HepG2 (cell line): Measurements from ENCODE around the gene TTC9. TPM values are rescaled to one million over a fixed set of nuclear protein-coding genes. Genes with fewer than 3 reads are reported as not detected.

Source experiments
- ATAC-seq: fragments of 200-7000 bp; cut with Tn5 transposase; 3 replicates; pipeline ENCODE4 v1.9.1; 2020; ENCODE audit warnings: mild to moderate bottlenecking, moderate library complexity
- BruUV-seq: library from RNA; stranded (reverse); fragments of 400-500 nt; replicated peaks from 2 replicates; lab custom pipeline; 2021; lab: Mats Ljungman, UMichigan
- CTCF ChIA-PET: fragments of 300-600 bp; formaldehyde crosslinking; extraction: SDS; loops from one replicate; lab custom pipeline; 2021; ENCODE audit warnings: low total read pairs, inconsistent platforms, low intra/inter-chr PET ratio; lab: Yijun Ruan, JAX
- POLR2A ChIA-PET: fragments of 350-600 bp; sonication (Branson Sonifier 250); formaldehyde crosslinking; loops from one replicate; lab custom pipeline; 2020; ENCODE audit warnings: antibody characterized with exemption, inconsistent platforms; lab: Yijun Ruan, JAX
- DNase-seq: peaks from one replicate; pipeline ENCODE4 v3.0.0-alpha.2; 2015; ENCODE audit warnings: low spot score
- FAIRE-seq: peaks from 3 replicates; lab custom pipeline; 2011; peaks lifted over from hg19 to GRCh38; lab: Jason Lieb, UNC
- H2AFZ ChIP-seq: one replicate; pipeline ENCODE4 v1.6.1; 2011; ENCODE audit warnings: low read length, inconsistent platforms
- H3K27ac ChIP-seq: fragments of 300-600 bp; 3 replicates; pipeline ENCODE4 v1.8.0; 2011; ENCODE audit warnings: mixed run types, mild to moderate bottlenecking, mixed read lengths, low read length, inconsistent platforms; ENCODE audit not compliant: insufficient read depth; ENCODE audit errors: extremely low read length
- H3K27me3 ChIP-seq, 2 experiments: fragments of 200-600 bp in 1 of 2; 2 replicates in 1 of 2; 3 replicates in 1 of 2; pipeline versions ENCODE4 v1.6.0 to v1.8.0; 2011; ENCODE audit warnings: low read length in 2 of 2, mild to moderate bottlenecking in 2 of 2, moderate library complexity in 2 of 2, inconsistent platforms in 1 of 2; ENCODE audit not compliant: insufficient read depth in 2 of 2, control insufficient read depth in 1 of 2
- H3K36me3 ChIP-seq, 2 experiments: fragments of 200-600 bp in 1 of 2; replicated peaks in 1 of 2; 2 replicates in 1 of 2; 3 replicates in 1 of 2; pipeline versions ENCODE4 v1.5.1 to v1.8.0; 2011; ENCODE audit warnings: low read length in 2 of 2, inconsistent platforms in 1 of 2; ENCODE audit not compliant: insufficient read depth in 2 of 2, control insufficient read depth in 1 of 2
- H3K4me1 ChIP-seq: 2 replicates; pipeline ENCODE4 v1.5.1; 2012; ENCODE audit warnings: low read length, inconsistent platforms; ENCODE audit not compliant: insufficient read depth
- H3K4me2 ChIP-seq: 2 replicates; pipeline ENCODE4 v1.6.0; 2011; ENCODE audit warnings: low read depth, low read length, inconsistent platforms
- H3K4me3 ChIP-seq, 3 experiments: fragments of 200-600 bp in 1 of 3; sonication (generic), shearing (Covaris generic) in 1 of 3; replicated peaks in 1 of 3; 2 replicates each; pipeline ENCODE4 v1.5.1; 2011 to 2016; ENCODE audit warnings: low read length in 3 of 3, inconsistent platforms in 2 of 3, low read depth in 2 of 3, mild to moderate bottlenecking in 2 of 3, control low read depth in 1 of 3, mixed read lengths in 1 of 3; ENCODE audit not compliant: insufficient read depth in 1 of 3
- H3K79me2 ChIP-seq: one replicate; pipeline ENCODE4 v1.6.1; 2011; ENCODE audit warnings: low read length, inconsistent platforms; ENCODE audit not compliant: insufficient read depth
- H3K9ac ChIP-seq: 2 replicates; pipeline ENCODE4 v1.6.0; 2011; ENCODE audit warnings: mild to moderate bottlenecking, low read depth, low read length, inconsistent platforms; ENCODE audit not compliant: insufficient read depth
- H3K9me3 ChIP-seq: 2 replicates; pipeline ENCODE4 v1.5.1; 2012; ENCODE audit warnings: mild to moderate bottlenecking, low read length
- H4K20me1 ChIP-seq: 2 replicates; pipeline ENCODE4 v1.6.0; 2011; ENCODE audit warnings: inconsistent platforms, mild to moderate bottlenecking, low read length, moderate library complexity; ENCODE audit not compliant: insufficient read depth
- ARID2 ChIP-seq: sonication (generic); formaldehyde crosslinking; IDR thresholded peaks from 2 replicates; pipeline ENCODE4 v1.8.1; 2022; ENCODE audit warnings: mild to moderate bottlenecking, missing genetic modification reagents, borderline replicate concordance
- CEBPB ChIP-seq: IDR thresholded peaks from 2 replicates; pipeline ENCODE4 v1.6.1; 2011; ENCODE audit warnings: low read depth, low read length, improper control_type of control experiment, borderline replicate concordance
- DR1 ChIP-seq: sonication (generic); formaldehyde crosslinking; IDR thresholded peaks from 2 replicates; pipeline ENCODE4 v1.8.0; 2021; ENCODE audit warnings: mild to moderate bottlenecking, missing genetic modification reagents, inconsistent platforms
- EZH2 ChIP-seq: conservative IDR thresholded peaks from 2 replicates; pipeline ENCODE4 v1.6.1; 2012; ENCODE audit warnings: mild to moderate bottlenecking, low read depth, low read length, moderate library complexity
- HINFP ChIP-seq: sonication (generic); formaldehyde crosslinking; IDR thresholded peaks from 2 replicates; pipeline ENCODE4 v1.4.0; 2020; ENCODE audit warnings: low read depth, mild to moderate bottlenecking, missing genetic modification reagents
- KDM2A ChIP-seq: sonication (generic); formaldehyde crosslinking; IDR thresholded peaks from 2 replicates; pipeline ENCODE4 v1.4.0; 2020; ENCODE audit warnings: low read depth, missing genetic modification reagents, borderline replicate concordance
- MAF1 ChIP-seq: sonication (generic); formaldehyde crosslinking; IDR thresholded peaks from 2 replicates; pipeline ENCODE4 v1.5.0; 2020; ENCODE audit warnings: missing genetic modification reagents, borderline replicate concordance
- MBD4 ChIP-seq: IDR thresholded peaks from 2 replicates; pipeline ENCODE4 v1.6.1; 2012; ENCODE audit warnings: low read length, inconsistent platforms, borderline replicate concordance
- NBN ChIP-seq: fragments of 450-650 bp; conservative IDR thresholded peaks from 2 replicates; pipeline ENCODE4 v1.6.1; 2017
- NFKB2 ChIP-seq: sonication (generic); formaldehyde crosslinking; IDR thresholded peaks from 2 replicates; pipeline ENCODE4 v1.4.0; 2020; ENCODE audit warnings: missing genetic modification reagents, borderline replicate concordance
- POLR2AphosphoS5 ChIP-seq: IDR thresholded peaks from 2 replicates; pipeline ENCODE4 v1.6.1; 2012; ENCODE audit warnings: low read depth, low read length
- SMAD9 ChIP-seq: sonication (generic); formaldehyde crosslinking; IDR thresholded peaks from 2 replicates; pipeline ENCODE4 v1.5.1; 2020; ENCODE audit warnings: mild to moderate bottlenecking, missing genetic modification reagents
- ZC3H4 ChIP-seq: sonication (generic); formaldehyde crosslinking; IDR thresholded peaks from 2 replicates; pipeline ENCODE4 v1.4.0; 2020; ENCODE audit warnings: missing genetic modification reagents, borderline replicate concordance
- ZFX ChIP-seq: sonication (generic); formaldehyde crosslinking; IDR thresholded peaks from 2 replicates; pipeline ENCODE4 v1.4.0; 2020; ENCODE audit warnings: mild to moderate bottlenecking, low read depth, missing genetic modification reagents, moderate library complexity
- ZIK1 ChIP-seq: sonication (generic); formaldehyde crosslinking; IDR thresholded peaks from 2 replicates; pipeline ENCODE4 v1.5.0; 2020; ENCODE audit warnings: mild to moderate bottlenecking, low read depth, missing genetic modification reagents, borderline replicate concordance
- ZNF34 ChIP-seq: sonication (generic); formaldehyde crosslinking; IDR thresholded peaks from 2 replicates; pipeline ENCODE4 v1.4.0; 2020; ENCODE audit warnings: mild to moderate bottlenecking, missing genetic modification reagents, borderline replicate concordance
- ZNF703 ChIP-seq: sonication (generic); formaldehyde crosslinking; IDR thresholded peaks from 2 replicates; pipeline ENCODE4 v1.5.1; 2020; ENCODE audit warnings: missing genetic modification reagents, mild to moderate bottlenecking, moderate library complexity, borderline replicate concordance
- WGBS: methylation state at CpG from one replicate; pipeline ENCODE4 v1.1.6; 2017; ENCODE audit warnings: low lambda C conversion rate; 5-methylcytosine and 5-hydroxymethylcytosine counted together
- in situ Hi-C: cut with HindIII; loops from 2 replicates; pipeline ENCODE4 v1.10.0; 2017; ENCODE audit warnings: low pct_unique_long_range_greater_than_20kb; ENCODE audit not compliant: extremely low pct_ligation_motif_present
- intact Hi-C: fragments of 100-400 bp; cut with micrococcal nuclease; formaldehyde crosslinking; loops from one replicate; pipeline ENCODE4 v1.10.0; 2022; ENCODE audit not compliant: unreplicated experiment
- polyA plus RNA-seq, 8 experiments: library from polyadenylated mRNA; depleted of rRNA in 3 of 8; stranded (reverse) in 7 of 8; unstranded in 1 of 8; fragments of >200 nt; fragmentation: Illumina TruSeq in 4 of 8; extraction: Trizol in 4 of 8; gene quantifications; 2 replicates each; pipeline versions ENCODE4 v1.2.1 to v1.2.3, GENCODE V29; 2011 to 2016; ENCODE audit warnings: low read depth in 4 of 8, missing spikeins in 1 of 8, mixed read lengths in 1 of 8; ENCODE audit not compliant: insufficient read depth in 1 of 8
- total RNA-seq, 5 experiments: library from RNA; depleted of rRNA; stranded (reverse); fragments of >200 nt; fragmentation: Illumina TruSeq; extraction: Trizol; gene quantifications; 2 replicates each; pipeline ENCODE4 v1.2.3, GENCODE V29; 2016; ENCODE audit warnings: low read depth in 1 of 5

Gene TTC9
- total and polyA plus RNA-seq, 2 of the 13 experiments (the other 11 are each of a cell fraction or from before 2014, with no cell fraction given): 0.13 to 0.30 TPM

GRCh38 chr14:70616646-70617045 lies 25.1 kb upstream of the TTC9 start:
- ChIA-PET POLR2A (no interaction called here), CTCF (no interaction called here)
- Histone ChIP-seq H2AFZ (no peak overlapping the region), H3K4me1 (no peaks in the 10 kb centered on the region), H3K9me3 (no peaks in the 10 kb centered on the region), H3K36me3 (no peaks in the 10 kb centered on the region), H3K9ac (no peak overlapping the region), H4K20me1 (no peaks in the 10 kb centered on the region), H3K4me2 (no peak overlapping the region), H3K4me3 (no peak overlapping the region), H3K27me3 (0 out of 5 replicates have a peak, but pooled peaks cover 0 to 4% of the 10 kb centered on the region in 2 experiments), H3K79me2 (no peaks in the 10 kb centered on the region), H3K27ac (no peak overlapping the region)
- DNase-seq (no peak), FAIRE-seq (no peak), ATAC-seq (no peak)
- TF ChIP-seq CEBPB (peak; percentile 17; the same call in 1 of the 2 replicates), EZH2 (no peak)
- intact Hi-C loops (no loop called here), in situ Hi-C loops (loop anchor here (25.0 kb wide), 1 partner anchor 346 kb away; no protein-coding TSS in a partner anchor)
- BruUV-seq: no TSS peak
- WGBS: 49% methylated on average over 3 of the region's 3 CpGs

- in situ Hi-C loops (loop anchor here (25.0 kb wide), 1 partner anchor 344 kb away; no protein-coding TSS in a partner anchor), intact Hi-C loops (no loop called here)
- no peak overlapping the region for H3K4me3 ChIP-seq
- H4K20me1 ChIP-seq: no peaks in the 10 kb centered on the region
- H3K9ac ChIP-seq: no peak overlapping the region
- H2AFZ ChIP-seq: no peak overlapping the region
- H3K27me3 ChIP-seq: 0 out of 5 replicates have a peak, but pooled peaks cover 0 to 4% of the 10 kb centered on the region in 2 experiments
- DNase-seq: no peak
- no peaks in the 10 kb centered on the region for H3K36me3 ChIP-seq
- H3K27ac ChIP-seq: no peak overlapping the region
- CTCF ChIA-PET: no interaction called here
- H3K4me2 ChIP-seq: no peak overlapping the region
- WGBS: 17% methylated on average over 2 of the region's 2 CpGs
- no TSS peak for BruUV-seq
- no peak for ATAC-seq
- H3K4me1 ChIP-seq: no peaks in the 10 kb centered on the region
- POLR2A ChIA-PET: no interaction called here
- no peaks in the 10 kb centered on the region for H3K79me2 ChIP-seq
- no peak for FAIRE-seq
- no peak for TF ChIP-seq NFKB2 (CRISPR knock-in tag)
- no peak for TF ChIP-seq MAF1 (CRISPR knock-in tag)
- TF ChIP-seq ZNF703 (CRISPR knock-in tag): no peak
- no peak for TF ChIP-seq MBD4
- no peak for TF ChIP-seq DR1 (CRISPR knock-in tag)
- no peak for TF ChIP-seq NBN
- TF ChIP-seq ZFX (CRISPR knock-in tag): no peak
- no peak for TF ChIP-seq KDM2A (CRISPR knock-in tag)
- no peak for TF ChIP-seq ZIK1 (CRISPR knock-in tag)
- no peak for TF ChIP-seq SMAD9 (CRISPR knock-in tag)
- no peak for TF ChIP-seq POLR2AphosphoS5
- no peak for TF ChIP-seq HINFP (CRISPR knock-in tag)
- TF ChIP-seq ZNF34 (CRISPR knock-in tag): no peak
- TF ChIP-seq ZC3H4: no peak
- TF ChIP-seq ARID2: no peak
- H3K9me3 ChIP-seq: no peaks in the 10 kb centered on the region
Measured at GRCh38 chr14:70618314-70618713, 23.4 kb upstream of the TTC9 start.
